NCI-H748 (cell line): Measurements from ENCODE around the gene IP6K3.

Source experiments
- DNase-seq: peaks from one replicate; lab custom pipeline; 2025; ENCODE audit not compliant: unreplicated experiment; lab: John Stamatoyannopoulos, UW

The IP6K3 gene

GRCh38 chr6:33677143-33677660, 69.5 kb downstream of the IP6K3 start:
- no peak for DNase-seq

GRCh38 chr6:33676416-33677142, 70.1 kb downstream of the IP6K3 start:
- DNase-seq = no peak

- no peak for DNase-seq
Observed at GRCh38 chr6:33675968-33676367, 70.7 kb downstream of the IP6K3 start.

- no peak for DNase-seq
Observed at GRCh38 chr6:33673851-33674250, 72.9 kb downstream of the IP6K3 start.

GRCh38 chr6:33672808-33673207, 73.9 kb downstream of the IP6K3 start:
- no peak for DNase-seq

- DNase-seq = no peak
Observed at GRCh38 chr6:33671744-33672072, 75.0 kb downstream of the IP6K3 start.
